Upper lobe of left lung (tissue), 6 donors: ENCODE measurements around the gene PSIP1. TPM values are rescaled to one million over a fixed set of nuclear protein-coding genes. Genes with fewer than 3 reads are reported as not detected.

Experiments
- ATAC-seq, 2 donors: fragments of 200-7000 bp; cut with Tn5 transposase; one replicate each; pipeline ENCODE4 v1.9.1; 2022; ENCODE audit warnings: mild to moderate bottlenecking in 2 of 2, moderate library complexity in 2 of 2; ENCODE audit not compliant: low FRiP score in 2 of 2
- DNase-seq, 2 donors: peaks; one replicate each; pipeline ENCODE4 v3.0.0-alpha.2; 2019 to 2020
- H3K27ac ChIP-seq, 4 donors: fragments of 200-600 bp; sonication (generic); one replicate each; pipeline ENCODE4 v1.5.1; 2016 to 2019
- H3K27me3 ChIP-seq, 4 donors: fragments of 200-600 bp; sonication (generic); one replicate each; pipeline ENCODE4 v1.5.1; 2017 to 2019
- H3K36me3 ChIP-seq, 4 donors: fragments of 200-600 bp; sonication (generic); one replicate each; pipeline ENCODE4 v1.5.1; 2016 to 2019
- H3K4me1 ChIP-seq, 4 donors: fragments of 200-600 bp; sonication (generic); one replicate each; pipeline ENCODE4 v1.5.1; 2018 to 2019
- H3K4me3 ChIP-seq, 4 donors: fragments of 200-600 bp; sonication (generic); one replicate each; pipeline ENCODE4 v1.5.1; 2017 to 2019; ENCODE audit warnings: mild to moderate bottlenecking in 2 of 4, moderate library complexity in 1 of 4
- H3K9me3 ChIP-seq, 4 donors: fragments of 200-600 bp; sonication (generic); one replicate each; pipeline ENCODE4 v1.5.1; 2018 to 2019
- EP300 ChIP-seq, 4 donors: sonication (generic); formaldehyde crosslinking; IDR thresholded peaks; one replicate each; pipeline ENCODE4 v1.5.1; 2017; ENCODE audit warnings: antibody characterized with exemption in 4 of 4, control low read depth in 2 of 4
- POLR2A ChIP-seq, 4 donors: fragments of 450-650 bp; IDR thresholded peaks; one replicate each; pipeline ENCODE4 v1.5.1; 2016 to 2017; ENCODE audit warnings: antibody characterized with exemption in 4 of 4, mild to moderate bottlenecking in 2 of 4
- POLR2AphosphoS5 ChIP-seq, 2 donors: sonication (generic); formaldehyde crosslinking; IDR thresholded peaks; one replicate each; pipeline ENCODE4 v1.5.1; 2017; ENCODE audit warnings: antibody characterized with exemption in 2 of 2
- WGBS, 2 donors: methylation state at CpG; one replicate each; pipeline ENCODE4 v1.1.5; 2017 to 2018; 5-methylcytosine and 5-hydroxymethylcytosine counted together
- total RNA-seq, 6 donors: library from RNA; depleted of rRNA in 4 of 6; stranded (reverse); fragments of >200 nt in 4 of 6; gene quantifications; one replicate each; pipeline versions ENCODE4 v1.1.0 to v1.2.1, GENCODE V29; 2016 to 2021
- TF ChIP-seq, protein P1 (sequence below), 6 experiments: fragments of 450-650 bp in 4 of 6; fragments of 200-600 bp in 2 of 6; sonication (generic) in 2 of 6; IDR thresholded peaks; one replicate each; pipeline ENCODE4 v1.5.1; 2016 to 2019; ENCODE audit warnings: antibody characterized with exemption in 6 of 6
- donor health status: DM: no; HTN: no; CAD: no; lungs with moderate emphysema.
- donor health status: DM: no; HTN: yes; CAD: no; lungs with severe emphysema.

Gene PSIP1
- total RNA-seq, 6 donors from 2014 or later: 22.5 to 57.9 (median 27.8) TPM

DNA sequence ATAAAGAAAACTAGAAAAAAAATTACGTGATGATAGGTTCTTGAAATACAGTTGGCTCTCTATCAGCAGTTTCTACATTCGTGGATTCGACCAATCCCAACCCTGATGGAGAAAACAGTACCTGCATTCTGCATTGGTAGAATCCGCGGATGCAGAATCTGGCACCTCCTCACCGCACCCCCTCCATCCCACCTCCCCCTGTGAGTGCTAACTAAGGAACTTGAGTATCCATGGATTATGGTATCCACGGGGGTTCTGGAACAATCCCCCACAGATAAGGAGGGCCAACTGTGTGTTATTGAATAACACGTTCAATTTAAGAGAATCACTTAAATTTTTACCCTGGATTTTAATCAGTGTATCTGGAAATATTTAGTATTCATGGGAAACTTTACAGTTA is 10.5 kb upstream of the PSIP1 start:
- TF ChIP-seq POLR2AphosphoS5 (IDR thresholded peaks at IDR 0.05) (no peak), EP300 (IDR thresholded peaks at IDR 0.05) (no peak), POLR2A (IDR thresholded peaks at IDR 0.05) (no peak)
- TF ChIP-seq, protein P1, sequence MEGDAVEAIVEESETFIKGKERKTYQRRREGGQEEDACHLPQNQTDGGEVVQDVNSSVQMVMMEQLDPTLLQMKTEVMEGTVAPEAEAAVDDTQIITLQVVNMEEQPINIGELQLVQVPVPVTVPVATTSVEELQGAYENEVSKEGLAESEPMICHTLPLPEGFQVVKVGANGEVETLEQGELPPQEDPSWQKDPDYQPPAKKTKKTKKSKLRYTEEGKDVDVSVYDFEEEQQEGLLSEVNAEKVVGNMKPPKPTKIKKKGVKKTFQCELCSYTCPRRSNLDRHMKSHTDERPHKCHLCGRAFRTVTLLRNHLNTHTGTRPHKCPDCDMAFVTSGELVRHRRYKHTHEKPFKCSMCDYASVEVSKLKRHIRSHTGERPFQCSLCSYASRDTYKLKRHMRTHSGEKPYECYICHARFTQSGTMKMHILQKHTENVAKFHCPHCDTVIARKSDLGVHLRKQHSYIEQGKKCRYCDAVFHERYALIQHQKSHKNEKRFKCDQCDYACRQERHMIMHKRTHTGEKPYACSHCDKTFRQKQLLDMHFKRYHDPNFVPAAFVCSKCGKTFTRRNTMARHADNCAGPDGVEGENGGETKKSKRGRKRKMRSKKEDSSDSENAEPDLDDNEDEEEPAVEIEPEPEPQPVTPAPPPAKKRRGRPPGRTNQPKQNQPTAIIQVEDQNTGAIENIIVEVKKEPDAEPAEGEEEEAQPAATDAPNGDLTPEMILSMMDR (IDR thresholded peaks at IDR 0.05): no peak
- ATAC-seq (no peak), DNase-seq (no peak)
- Histone ChIP-seq H3K36me3 (no peaks in the 10 kb centered on the region), H3K9me3 (no peaks in the 10 kb centered on the region), H3K27ac (no peak overlapping the region), H3K4me3 (no peak overlapping the region), H3K4me1 (no peaks in the 10 kb centered on the region), H3K27me3 (no peaks in the 10 kb centered on the region)
- 77 to 82% methylated on average over 8 of the region's 8 CpGs for WGBS, 2 donors

DNA sequence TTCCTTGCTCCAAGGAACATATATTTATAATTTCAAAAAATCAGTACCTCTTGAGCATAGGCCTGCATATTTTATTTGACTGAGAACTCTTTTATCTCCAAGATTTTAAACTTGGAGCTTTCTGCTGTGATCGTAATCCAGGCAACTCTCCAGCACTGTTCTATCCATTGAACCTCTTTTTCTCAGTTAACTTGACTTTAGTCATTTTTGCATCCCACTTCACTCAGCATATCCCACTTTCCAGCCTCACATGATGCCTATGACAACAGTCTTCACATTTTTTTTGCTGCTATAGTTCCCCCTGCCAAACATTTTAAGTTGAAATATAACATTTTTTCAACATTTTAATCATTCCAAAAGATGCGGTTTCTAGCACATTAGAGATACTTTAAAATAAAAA is 9.1 kb upstream of the PSIP1 start:
- Histone ChIP-seq H3K27me3 (no peaks in the 10 kb centered on the region), H3K9me3 (no peaks in the 10 kb centered on the region), H3K4me1 (no peaks in the 10 kb centered on the region), H3K36me3 (no peaks in the 10 kb centered on the region), H3K4me3 (no peak overlapping the region), H3K27ac (no peak overlapping the region)
- DNase-seq (no peak), ATAC-seq (no peak)
- 79 to 86% methylated on average over 2 of the region's 2 CpGs for WGBS, 2 donors
- no peak for TF ChIP-seq POLR2AphosphoS5 (IDR thresholded peaks at IDR 0.05)

DNA sequence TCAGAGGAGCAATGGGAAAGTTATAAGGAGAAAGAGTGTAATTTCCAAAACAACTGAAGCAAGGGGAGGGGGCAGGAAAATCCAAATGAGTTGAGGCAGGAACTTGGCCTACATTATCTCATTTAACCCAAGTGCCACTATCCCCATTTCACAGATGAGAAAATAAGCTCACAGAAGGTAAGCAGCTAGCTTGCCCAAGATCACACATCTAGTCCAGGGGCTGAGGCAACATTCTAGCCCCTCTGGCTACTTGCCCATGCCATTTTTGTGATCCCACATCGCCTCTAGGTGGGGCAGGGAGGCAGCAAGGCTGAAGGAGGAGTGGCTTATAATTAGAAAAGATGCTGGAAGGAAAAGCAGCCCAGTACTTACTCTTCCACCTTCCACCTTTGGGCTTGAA is 2.6 kb upstream of the PSIP1 start:
- ATAC-seq (no peak), DNase-seq (no peak)
- H3K4me3 ChIP-seq: no peak overlapping the region
- WGBS, 2 donors: 53 to 60% methylated on average over 1 of the region's 1 CpG
- TF ChIP-seq POLR2AphosphoS5 (IDR thresholded peaks at IDR 0.05): no peak
- no peak for TF ChIP-seq EP300 (IDR thresholded peaks at IDR 0.05)
- TF ChIP-seq, protein P1 (IDR thresholded peaks at IDR 0.05): no peak
- no peak for TF ChIP-seq POLR2A (IDR thresholded peaks at IDR 0.05)
- no peaks in the 10 kb centered on the region for H3K9me3 ChIP-seq
- no peaks in the 10 kb centered on the region for H3K27me3 ChIP-seq
- H3K4me1 ChIP-seq: peaks cover 3 to 23% (median 14%) of the 10 kb centered on the region in 4 donors
- no peaks in the 10 kb centered on the region for H3K36me3 ChIP-seq
- H3K27ac ChIP-seq: no peak overlapping the region

- whole genome bisulfite sequencing, 2 donors: 66 to 68% methylated on average over 3 of the region's 3 CpGs
- no peaks in the 10 kb centered on the region for H3K27me3 ChIP-seq
- no peaks in the 10 kb centered on the region for H3K9me3 ChIP-seq
- TF ChIP-seq POLR2AphosphoS5 (IDR thresholded peaks at IDR 0.05) (no peak), POLR2A (IDR thresholded peaks at IDR 0.05) (no peak), EP300 (IDR thresholded peaks at IDR 0.05) (no peak)
- TF ChIP-seq, protein P1 (IDR thresholded peaks at IDR 0.05): no peak
- ATAC-seq (no peak), DNase-seq (no peak)
- no peak overlapping the region for H3K4me3 ChIP-seq
- no peak overlapping the region for H3K27ac ChIP-seq
- H3K36me3 ChIP-seq: no peaks in the 10 kb centered on the region
- H3K4me1 ChIP-seq: peaks cover 3 to 23% (median 14%) of the 10 kb centered on the region in 4 donors
Measured at GRCh38 chr9:15512889-15513288, 2.1 kb upstream of the PSIP1 start.

- DNase-seq (no peak), ATAC-seq (no peak)
- Histone ChIP-seq H3K4me3 (no peak overlapping the region), H3K27me3 (no peaks in the 10 kb centered on the region), H3K36me3 (peaks cover 0 to 5% (median 1%) of the 10 kb centered on the region in 4 donors), H3K27ac (no peak overlapping the region), H3K4me1 (peaks cover 3 to 23% (median 14%) of the 10 kb centered on the region in 4 donors), H3K9me3 (no peaks in the 10 kb centered on the region)
- TF ChIP-seq, protein P1 (IDR thresholded peaks at IDR 0.05): no peak
- WGBS, 2 donors: 82 to 91% methylated on average over 1 of the region's 1 CpG
Measured at GRCh38 chr9:15512204-15512603, 1.4 kb upstream of the PSIP1 start.
